ENCODE data around the gene AUTS2. TPM values are rescaled to one million over a fixed set of nuclear protein-coding genes. Genes with fewer than 3 reads are reported as not detected.

AUTS2 gene
- total RNA-seq, 1 experiment from 2014 or later, result 256 TPM

DNA sequence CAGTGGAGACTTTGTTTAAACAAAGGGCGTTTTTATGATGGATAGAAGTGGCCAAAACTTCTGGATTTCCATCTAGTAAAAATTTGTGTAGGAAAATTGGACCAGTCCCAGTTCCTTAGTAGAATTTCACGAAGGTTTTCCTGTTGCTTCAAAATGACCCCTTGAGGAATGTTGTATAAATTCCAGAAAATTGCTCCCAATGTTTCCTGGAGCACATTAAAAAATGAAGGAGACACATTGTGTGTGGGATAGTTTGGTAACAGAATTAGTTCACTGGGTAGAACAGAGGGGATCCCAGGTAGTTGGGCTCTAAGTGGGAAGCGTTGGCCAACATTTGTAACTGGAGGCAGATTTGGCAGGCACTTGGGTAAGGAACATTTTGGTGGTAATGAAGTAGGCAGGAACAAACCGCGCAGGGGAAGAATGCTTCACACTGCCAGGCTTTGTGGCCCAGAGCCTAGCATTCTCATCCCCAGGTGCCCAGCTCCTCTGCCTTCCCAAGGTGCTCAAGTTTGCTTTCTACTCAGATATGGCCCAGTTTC is 758.6 kb downstream of the AUTS2 start:
- H2AK5ac ChIP-seq (ENCODE audit: insufficient read length, low read length), result no peak overlapping the region
- no peaks in the 10 kb centered on the region for H3K23me2 ChIP-seq (ENCODE audit: insufficient read length, low read depth, low read length, poor library complexity, severe bottlenecking)
- Mint-ChIP-seq H3K27ac (no peak overlapping the region), H3K36me3 (ENCODE audit: insufficient read depth in 1 of 3, low read depth in 3 of 3) (no peaks in the 10 kb centered on the region; a peak in 1 of 7 replicates), H3K9me3 (no peaks in the 10 kb centered on the region), H3K27me3 (ENCODE audit: low read depth) (peaks cover 4% of the 10 kb centered on the region), H3K4me3 (no peak overlapping the region), H3K4me1 (peaks cover 20 to 21% of the 10 kb centered on the region in 2 experiments)
- H2BK12ac ChIP-seq (ENCODE audit: insufficient read length, low read depth, low read length), result no peak overlapping the region
- no peak for TF ChIP-seq CTCF (conservative IDR thresholded peaks at IDR 0.05)
- H2BK120ac ChIP-seq (ENCODE audit: low read depth, low read length, poor library complexity, severe bottlenecking), result no peak overlapping the region
- no peak overlapping the region for H4K5ac ChIP-seq (ENCODE audit: insufficient read length, low read depth, low read length)
- no peaks in the 10 kb centered on the region for H3K27me3 ChIP-seq (ENCODE audit: insufficient read depth, low read length)
- H3K9ac ChIP-seq (ENCODE audit: extremely low read depth, insufficient read length, low read length), result no peak overlapping the region
- no CpG with 5 or more reads among the region's 5 CpGs for WGBS (ENCODE audit: extremely low coverage, insufficient read length, low lambda C conversion rate)
- no peak overlapping the region for H2AFZ ChIP-seq (ENCODE audit: low read length)
- H3K23ac ChIP-seq (ENCODE audit: insufficient read length, low read depth, low read length), result no peak overlapping the region
- no peak for DNase-seq
- H3K14ac ChIP-seq (ENCODE audit: insufficient read depth, low read length), result no peak overlapping the region
- no peaks in the 10 kb centered on the region for H3K79me2 ChIP-seq (ENCODE audit: insufficient read depth, low read length)
- H4K8ac ChIP-seq (replicated peaks; ENCODE audit: insufficient read length, low read depth, low read length), result no peak overlapping the region
- H3K27ac ChIP-seq (ENCODE audit: insufficient read length, low read depth, low read length), result no peak overlapping the region
- H2BK20ac ChIP-seq (ENCODE audit: low read depth, low read length, poor library complexity, severe bottlenecking), result no peak overlapping the region
- no peak overlapping the region for H3K4ac ChIP-seq (ENCODE audit: low read depth, low read length)
- H3T11ph ChIP-seq (ENCODE audit: low read length), result no peak overlapping the region
- no peak overlapping the region for H3K4me2 ChIP-seq (ENCODE audit: insufficient read depth, insufficient read length, low read length)
- H3K4me1 ChIP-seq (ENCODE audit: insufficient read depth, low read length), result no peaks in the 10 kb centered on the region; the same call in 1 of the 2 replicates
- no peak overlapping the region for H2BK15ac ChIP-seq (ENCODE audit: low read depth, low read length)
- H3K79me1 ChIP-seq (ENCODE audit: insufficient read depth, low read depth, low read length, poor library complexity, severe bottlenecking), result no peaks in the 10 kb centered on the region
- no peak overlapping the region for H3K18ac ChIP-seq (ENCODE audit: insufficient read length, low read depth, low read length)
- H4K91ac ChIP-seq (ENCODE audit: insufficient read length, low read depth, low read length), result no peak overlapping the region
- no peaks in the 10 kb centered on the region for H4K20me1 ChIP-seq (ENCODE audit: control insufficient read depth, insufficient read depth, insufficient read length)
- no peak overlapping the region for H3K56ac ChIP-seq (ENCODE audit: insufficient read length, low read depth, low read length)
- H3K9me3 ChIP-seq (ENCODE audit: control insufficient read depth, low read depth, low read length), result no peaks in the 10 kb centered on the region
- H2BK5ac ChIP-seq (ENCODE audit: insufficient read length, low read length), result no peak overlapping the region

Measured in H9 (cell line).